Chondrocyte (in vitro differentiated cells): ENCODE data around the gene PHACTR1. TPM values are rescaled to one million over a fixed set of nuclear protein-coding genes. Genes with fewer than 3 reads are reported as not detected.

ENCODE experiments used
- DNase-seq: peaks from one replicate; pipeline ENCODE4 v3.0.0; 2021; ENCODE audit warnings: mixed read lengths, low spot score
- H3K27ac Mint-ChIP-seq: one replicate; pipeline ENCODE4 v1.8.0; 2021; ENCODE audit warnings: mild to moderate bottlenecking, moderate library complexity, mixed read lengths; ENCODE audit not compliant: unreplicated experiment
- H3K27me3 Mint-ChIP-seq: 2 replicates; pipeline ENCODE4 v1.8.0; 2021; ENCODE audit warnings: low read depth, mixed read lengths
- H3K36me3 Mint-ChIP-seq: 2 replicates; pipeline ENCODE4 v1.8.0; 2021; ENCODE audit warnings: low read depth, mixed read lengths
- H3K4me1 Mint-ChIP-seq: 2 replicates; pipeline ENCODE4 v1.8.0; 2021; ENCODE audit warnings: low read depth, mild to moderate bottlenecking, mixed read lengths
- H3K4me3 Mint-ChIP-seq: one replicate; pipeline ENCODE4 v1.8.0; 2021; ENCODE audit warnings: mild to moderate bottlenecking, moderate library complexity, mixed read lengths; ENCODE audit not compliant: unreplicated experiment
- H3K9me3 Mint-ChIP-seq: 2 replicates; pipeline ENCODE4 v1.8.0; 2021; ENCODE audit warnings: low read depth, mixed read lengths
- CTCF ChIP-seq: fragments of 200-600 bp; sonication (generic); IDR thresholded peaks from 2 replicates; pipeline ENCODE4 v1.5.0; 2021; ENCODE audit warnings: antibody characterized with exemption, mild to moderate bottlenecking, moderate library complexity
- total RNA-seq: library from RNA; stranded (reverse); gene quantifications from 3 replicates; pipeline ENCODE4 v1.2.1, GENCODE V29; 2021

The PHACTR1 gene
- total RNA-seq, 1 donor from 2014 or later, result 2.1 TPM

- no peak for DNase-seq
- Mint-ChIP-seq H3K4me3 (no peak overlapping the region), H3K27ac (no peak overlapping the region), H3K9me3 (peaks cover 6% of the 10 kb centered on the region), H3K4me1 (peaks cover 3% of the 10 kb centered on the region), H3K36me3 (peaks cover 27% of the 10 kb centered on the region), H3K27me3 (no peaks in the 10 kb centered on the region)
- no peak for TF ChIP-seq CTCF
These were observed 573.8 kb downstream of the PHACTR1 start for GRCh38 chr6:13290335-13290734.

- TF ChIP-seq CTCF, result no peak
- Mint-ChIP-seq H3K27me3 (no peaks in the 10 kb centered on the region), H3K9me3 (no peaks in the 10 kb centered on the region), H3K36me3 (peaks cover 25% of the 10 kb centered on the region), H3K4me3 (no peak overlapping the region), H3K4me1 (peaks cover 3% of the 10 kb centered on the region), H3K27ac (no peak overlapping the region)
- no peak for DNase-seq
These were observed 576.2 kb downstream of the PHACTR1 start for GRCh38 chr6:13292774-13293173.

DNA sequence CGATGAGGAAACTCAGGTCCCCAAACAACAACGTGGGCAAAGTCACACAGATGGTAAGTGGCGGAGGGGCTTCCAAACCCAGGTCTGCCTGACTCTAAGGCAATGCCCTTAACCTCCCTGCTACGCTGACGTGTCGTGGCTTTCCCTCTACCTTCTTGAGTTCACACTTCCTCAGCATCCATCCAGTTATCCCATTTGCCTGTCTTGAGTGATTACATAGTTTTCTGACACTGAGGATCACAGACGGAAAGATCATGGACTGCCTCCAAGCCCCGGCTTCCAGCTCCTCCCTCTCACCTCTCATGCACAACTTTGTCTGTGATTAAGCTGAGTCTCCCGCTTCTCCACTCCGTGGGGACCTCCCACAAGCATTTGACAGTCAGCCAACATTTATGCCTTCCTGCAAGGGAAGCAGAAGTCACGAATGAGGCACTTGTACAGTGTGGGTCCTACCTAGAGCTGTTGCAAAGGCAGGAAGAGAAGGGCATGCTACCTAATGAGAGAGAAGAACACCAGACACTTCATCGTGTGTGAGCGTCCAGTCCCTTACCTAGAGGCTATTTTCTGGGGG, 578.0 kb downstream of the PHACTR1 start:
- no peak for DNase-seq
- Mint-ChIP-seq H3K36me3 (peaks cover 28% of the 10 kb centered on the region), H3K4me1 (peaks cover 3% of the 10 kb centered on the region), H3K27ac (no peak overlapping the region), H3K9me3 (no peaks in the 10 kb centered on the region), H3K4me3 (no peak overlapping the region), H3K27me3 (no peaks in the 10 kb centered on the region)
- no peak for TF ChIP-seq CTCF

DNA sequence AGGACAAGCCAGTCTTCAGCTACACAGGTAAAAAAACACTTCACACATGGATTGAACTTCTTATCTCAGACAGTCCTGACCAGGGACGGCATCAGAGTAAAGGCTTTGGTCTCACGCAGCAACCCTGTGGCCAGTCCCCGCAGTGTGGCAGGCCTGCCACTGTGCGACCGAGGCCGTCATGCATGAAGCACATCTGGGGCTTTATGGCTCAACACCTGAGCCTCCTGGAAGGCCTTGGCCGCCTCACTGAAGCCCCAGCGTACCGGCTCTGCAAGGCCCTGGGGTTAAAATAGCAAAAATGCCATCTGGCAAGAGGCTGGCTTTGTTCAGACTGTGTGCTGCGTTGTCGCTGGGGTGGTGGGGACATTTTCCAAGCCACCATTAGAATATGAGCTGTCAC, 579.0 kb downstream of the PHACTR1 start:
- H3K9me3 Mint-ChIP-seq, result no peaks in the 10 kb centered on the region
- peaks cover 29% of the 10 kb centered on the region for H3K36me3 Mint-ChIP-seq
- no peak overlapping the region for H3K27ac Mint-ChIP-seq
- H3K4me1 Mint-ChIP-seq, result no peaks in the 10 kb centered on the region
- no peak overlapping the region for H3K4me3 Mint-ChIP-seq
- TF ChIP-seq CTCF, result no peak
- no peak for DNase-seq
- H3K27me3 Mint-ChIP-seq, result no peaks in the 10 kb centered on the region

- no peak for TF ChIP-seq CTCF
- Mint-ChIP-seq H3K4me3 (no peak overlapping the region), H3K27me3 (no peaks in the 10 kb centered on the region), H3K27ac (no peak overlapping the region), H3K4me1 (no peaks in the 10 kb centered on the region), H3K36me3 (peaks cover 31% of the 10 kb centered on the region), H3K9me3 (no peaks in the 10 kb centered on the region)
- DNase-seq, result no peak
These were observed 580.0 kb downstream of the PHACTR1 start for GRCh38 chr6:13296536-13296997.
